Measurements from ENCODE around the gene ASNSD1.
"Not testable (repeated sequence)": the region's sequence is repeated elsewhere in the genome, so short reads cannot be mapped to it uniquely, and the experiment has no call there.

Gene ASNSD1

DNA sequence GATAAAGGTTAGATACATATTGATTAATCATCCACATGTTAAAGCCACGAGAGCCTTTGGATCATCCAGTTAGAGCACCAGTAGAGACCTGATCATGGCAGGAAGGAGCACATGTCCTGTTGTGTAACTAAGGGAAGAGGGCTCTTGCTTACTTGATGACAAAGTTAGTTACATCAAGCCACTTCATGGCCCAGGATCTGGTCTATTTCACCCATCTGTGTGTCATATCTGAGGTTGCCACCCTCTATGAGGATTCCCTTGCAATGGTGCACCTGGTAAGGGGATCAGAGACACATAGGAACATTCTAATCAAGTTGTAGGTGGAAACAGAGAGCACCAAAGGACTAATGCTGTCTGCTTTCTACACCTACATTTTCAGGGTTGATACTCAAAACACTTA, 19.9 kb downstream of the ASNSD1 start:
- H3K27ac ChIP-seq = no peak overlapping the region
- H3K4me3 ChIP-seq = no peak overlapping the region

DNA sequence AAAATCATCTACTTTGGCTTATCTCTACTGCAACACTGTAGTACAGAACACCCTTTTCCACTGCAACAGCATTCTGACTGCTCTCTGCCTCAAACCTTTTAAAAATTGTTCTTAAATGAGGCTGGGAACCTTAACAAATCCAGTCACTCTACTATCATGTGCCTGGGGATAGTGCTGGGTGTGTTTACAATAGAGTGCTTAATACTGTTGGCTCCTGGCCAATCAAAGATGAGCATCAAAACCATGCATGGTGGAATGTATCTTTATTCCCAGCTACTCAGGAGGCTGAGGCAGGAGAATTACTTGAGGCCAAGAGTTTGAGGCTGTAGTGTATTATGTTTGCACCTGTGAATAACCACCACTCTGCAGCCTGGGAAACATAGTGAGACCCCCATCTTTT, 20.6 kb downstream of the ASNSD1 start:
- H3K27ac ChIP-seq = no peak overlapping the region
- H3K4me3 ChIP-seq = no peak overlapping the region

DNA sequence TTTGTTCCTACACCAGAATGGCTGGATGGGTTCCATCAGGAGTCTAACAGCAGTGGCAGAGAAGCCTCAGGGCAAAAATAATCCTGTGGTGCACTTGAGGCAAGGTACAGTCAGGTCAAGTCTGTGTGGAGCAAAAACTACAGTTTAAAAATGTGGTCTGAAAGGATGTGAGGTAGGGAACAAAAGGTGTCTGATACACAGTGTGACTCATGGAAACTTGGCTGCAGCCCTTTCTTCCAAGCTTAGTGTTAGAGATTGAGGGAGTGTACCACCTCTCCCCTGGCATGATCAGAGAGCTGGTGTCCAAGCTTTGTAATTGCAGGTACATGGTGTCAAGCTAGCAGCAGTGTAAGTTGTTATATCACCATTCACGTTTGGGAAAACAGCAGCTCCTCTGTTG, 22.1 kb downstream of the ASNSD1 start:
- H3K4me3 ChIP-seq = no peak overlapping the region
- H3K27ac ChIP-seq = no peak overlapping the region

DNA sequence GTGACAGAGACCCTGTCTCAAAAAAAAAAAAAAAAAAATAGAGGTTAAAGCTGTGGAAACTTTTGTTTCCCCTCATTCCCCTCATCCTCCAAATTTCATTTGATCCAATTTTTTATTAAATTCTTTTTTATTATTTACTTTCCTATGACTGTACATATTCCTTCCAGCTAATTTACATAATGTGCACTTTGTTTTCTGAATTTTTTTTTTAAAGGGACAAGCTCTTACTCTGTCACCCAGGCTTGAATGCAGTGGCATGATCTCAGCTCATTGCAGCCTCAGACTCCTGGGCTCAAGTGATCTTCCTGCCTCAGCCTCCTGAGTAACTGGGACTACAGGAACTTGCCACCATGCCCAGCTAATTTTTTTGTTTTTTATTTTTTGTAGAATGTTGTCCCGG, 23.6 kb downstream of the ASNSD1 start:
- Histone ChIP-seq H3K4me3 (no peak overlapping the region), H3K27ac (no peak overlapping the region)

DNA sequence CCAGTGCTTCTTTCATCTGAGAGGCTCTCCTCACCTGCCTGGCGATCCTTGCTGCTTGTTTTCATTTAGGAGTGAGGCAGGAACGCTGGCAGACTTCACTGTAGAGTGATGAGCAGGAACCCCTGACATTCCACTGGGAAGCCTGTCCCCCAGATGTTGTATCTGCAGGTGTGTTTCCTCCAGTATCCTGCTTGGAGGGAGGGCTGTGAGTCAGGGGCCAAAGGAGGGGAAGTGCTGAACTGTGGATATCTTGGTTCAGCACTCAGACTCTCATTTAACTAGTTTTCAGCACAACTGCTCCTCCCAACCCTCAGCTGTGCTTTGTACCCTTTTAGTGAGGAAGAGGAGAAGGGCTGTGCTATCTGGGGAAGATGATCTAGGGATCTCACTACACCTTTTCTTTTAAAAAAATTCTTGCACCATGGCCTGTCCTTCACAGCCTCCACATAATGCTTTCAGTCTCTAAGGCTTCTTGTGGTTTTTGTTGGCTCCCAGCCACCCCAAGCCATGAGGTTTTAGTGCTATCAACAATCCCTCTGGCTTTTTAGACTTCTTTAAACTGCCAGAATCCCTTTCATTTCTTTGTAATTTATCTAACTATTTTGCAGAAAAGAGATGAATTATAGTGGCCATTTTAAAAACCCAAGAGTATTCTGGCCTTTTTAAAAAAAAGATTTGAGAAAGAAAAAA, 24.4 kb downstream of the ASNSD1 start:
- Histone ChIP-seq H3K4me3 (no peak overlapping the region), H3K27ac (no peak overlapping the region)

DNA sequence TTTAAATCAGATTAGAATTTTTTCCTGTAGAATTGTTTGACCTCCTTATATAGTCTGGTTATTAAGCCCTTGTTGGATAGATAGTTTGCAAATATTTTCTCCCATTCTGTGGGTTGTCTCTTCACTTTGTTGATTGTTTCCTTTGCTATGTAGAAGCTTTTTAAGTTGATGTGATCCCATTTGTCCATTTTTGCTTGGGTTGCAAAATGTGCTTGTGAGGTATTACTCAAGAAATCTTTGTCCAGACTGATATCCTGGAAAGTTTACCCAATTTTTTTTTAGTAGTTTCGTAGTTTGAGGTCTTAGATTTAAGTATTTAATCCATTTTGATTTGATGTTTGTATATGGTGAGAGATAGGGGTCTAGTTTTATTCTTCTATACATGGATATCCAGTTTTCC, 26.5 kb downstream of the ASNSD1 start:
- not testable (repeated sequence) for H3K4me3 ChIP-seq, H3K27ac ChIP-seq

DNA sequence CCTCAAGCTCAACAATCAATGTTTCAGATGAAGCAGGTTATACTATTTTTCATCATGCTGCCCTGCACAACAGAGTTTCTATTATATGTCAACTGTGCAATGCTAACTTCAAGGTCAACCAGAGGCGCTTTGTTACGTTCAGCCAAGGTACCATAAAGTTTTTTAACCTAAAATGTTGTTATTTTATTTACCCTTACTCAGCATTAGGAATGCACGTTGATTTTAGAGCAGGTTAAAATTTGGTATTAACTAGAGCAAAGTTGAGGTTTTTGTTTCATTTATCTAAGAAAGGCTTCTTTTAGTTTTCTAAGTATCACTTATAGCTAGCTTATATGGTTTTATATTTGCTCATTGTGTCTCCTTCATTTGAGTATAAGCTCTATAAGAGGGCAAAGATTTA, 35.0 kb downstream of the ASNSD1 start:
- Histone ChIP-seq H3K4me3 (no peak overlapping the region), H3K27ac (no peak overlapping the region)

DNA sequence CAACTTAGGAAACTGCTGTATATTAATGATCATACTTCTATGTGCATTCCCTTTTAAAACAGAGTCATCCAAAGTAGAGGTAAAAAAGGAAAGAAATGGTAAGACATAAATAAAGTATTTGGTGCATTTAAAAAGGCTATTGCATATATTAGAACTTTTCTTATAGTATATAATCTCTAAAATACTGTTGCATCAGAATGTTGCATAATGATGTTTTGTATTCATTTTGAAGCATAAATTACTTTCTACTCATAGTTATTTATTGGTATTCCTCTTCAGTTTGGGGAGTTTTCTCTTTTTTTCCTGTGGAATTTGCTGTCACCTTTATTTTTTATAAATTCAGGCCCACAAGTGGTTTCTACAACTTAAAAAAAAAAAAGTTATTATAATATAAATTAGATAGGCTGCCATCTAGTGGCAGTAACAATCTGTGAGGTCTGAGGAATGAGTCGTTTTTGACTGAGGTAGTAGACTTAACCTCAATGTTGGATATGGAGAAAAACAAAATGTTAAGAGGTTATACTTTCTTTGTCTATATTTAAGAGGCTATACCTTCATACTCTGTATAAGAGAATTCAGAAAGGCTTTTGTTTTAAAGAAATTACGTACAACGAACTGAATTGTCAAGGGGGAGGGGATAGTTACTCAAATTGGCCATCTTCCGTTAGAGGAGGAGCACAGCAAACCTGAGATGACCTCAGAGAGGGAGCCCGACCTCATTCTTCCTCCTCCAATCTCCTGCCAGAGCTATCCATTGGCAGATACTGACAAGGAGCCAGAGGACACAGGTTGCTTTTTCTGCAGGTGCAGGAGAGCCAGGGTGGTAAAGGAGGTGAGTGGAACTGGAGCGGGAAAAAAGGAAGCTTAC, 37.0 kb downstream of the ASNSD1 start:
- H3K27ac ChIP-seq = no peak overlapping the region
- no peak overlapping the region for H3K4me3 ChIP-seq

DNA sequence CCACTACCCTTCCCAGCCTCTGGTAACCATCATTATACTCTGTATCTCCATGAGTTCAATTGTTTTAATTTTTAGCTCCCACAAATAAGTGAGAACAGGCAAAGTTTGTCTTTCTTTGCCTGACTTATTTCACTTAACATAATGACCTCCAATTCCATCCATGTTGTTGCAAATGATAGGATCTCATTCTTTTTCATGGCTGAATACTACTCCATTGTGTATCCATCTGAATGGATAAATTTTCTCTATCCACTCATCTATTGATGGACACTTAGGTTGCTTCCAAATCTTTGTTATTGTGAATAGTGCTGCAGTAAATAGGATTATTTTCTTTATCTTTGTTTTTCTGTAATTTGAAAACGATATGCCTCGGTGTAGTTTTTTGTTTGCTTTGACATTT, 39.4 kb downstream of the ASNSD1 start:
- Histone ChIP-seq H3K27ac (no peak overlapping the region), H3K4me3 (no peak overlapping the region)

DNA sequence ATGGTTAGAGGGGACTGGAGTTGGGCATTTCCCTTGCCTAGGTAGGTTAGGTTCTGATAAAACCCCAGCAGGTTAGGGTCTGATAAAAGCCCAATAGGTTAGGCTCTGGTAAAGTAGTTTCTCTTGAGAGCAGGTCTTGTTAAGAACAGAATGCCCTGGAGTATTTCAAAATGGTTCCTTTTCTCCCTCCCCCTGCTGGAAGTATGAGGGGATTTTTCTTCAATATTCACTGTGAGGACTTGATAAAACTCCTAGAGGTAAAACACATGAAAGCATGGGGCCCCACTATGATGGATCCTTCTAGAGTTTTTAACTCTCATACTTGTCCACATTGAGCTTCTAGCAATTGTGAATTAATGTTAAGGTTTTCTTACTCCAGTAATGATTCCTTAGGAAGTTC, 40.8 kb downstream of the ASNSD1 start:
- no peak overlapping the region for H3K27ac ChIP-seq
- no peak overlapping the region for H3K4me3 ChIP-seq

DNA sequence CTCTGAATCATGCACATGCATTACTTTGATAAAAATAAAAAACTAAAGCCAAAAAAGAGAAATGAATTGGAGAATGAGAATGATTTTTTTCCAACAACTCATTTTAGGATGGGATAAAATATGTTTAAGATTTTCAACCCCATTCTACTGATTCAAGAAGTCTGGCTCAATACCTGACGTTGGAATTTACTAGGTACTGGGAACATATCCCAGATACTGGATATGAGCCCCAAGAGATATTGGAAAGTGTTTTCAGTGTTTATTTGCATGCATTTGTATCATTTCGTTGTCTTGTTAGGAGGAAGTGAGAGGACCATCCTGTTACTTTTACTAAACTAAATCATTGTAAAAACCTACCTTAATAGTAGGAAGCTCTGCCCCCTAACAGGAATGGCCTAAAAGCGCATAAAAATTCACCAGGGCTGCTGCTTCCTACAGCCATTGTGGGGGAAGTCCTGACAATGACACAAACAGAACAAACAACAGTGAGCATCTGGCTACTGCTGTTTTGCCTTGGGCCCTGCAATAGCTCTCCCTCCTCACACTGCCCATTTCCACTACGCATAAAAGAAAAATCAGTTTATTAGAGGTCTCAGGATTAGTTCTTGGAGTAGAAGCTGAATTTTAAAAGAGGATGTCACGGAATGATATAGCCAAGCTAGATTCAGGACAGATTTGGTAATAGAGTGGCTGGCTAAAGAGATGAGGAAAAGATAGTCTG, 48.4 kb downstream of the ASNSD1 start:
- no peak overlapping the region for H3K4me3 ChIP-seq
- no peak overlapping the region for H3K27ac ChIP-seq

DNA sequence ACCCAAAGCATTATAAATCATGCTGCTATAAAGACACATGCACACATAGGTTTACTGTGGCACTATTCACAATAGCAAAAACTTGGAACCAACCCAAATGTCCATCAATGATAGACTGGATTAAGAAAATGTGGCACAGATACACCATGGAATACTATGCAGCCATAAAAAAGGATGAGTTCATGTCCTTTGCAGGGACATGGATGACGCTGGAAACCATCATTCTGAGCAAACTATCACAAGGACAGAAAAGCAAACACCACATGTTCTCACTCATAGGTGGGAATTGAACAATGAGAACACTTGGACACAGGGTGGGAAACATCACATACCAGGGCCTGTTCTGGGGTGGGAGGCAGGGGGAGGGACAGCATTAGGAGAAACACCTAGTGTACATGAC, 56.3 kb downstream of the ASNSD1 start:
- not testable (repeated sequence) for H3K27ac ChIP-seq, H3K4me3 ChIP-seq

DNA sequence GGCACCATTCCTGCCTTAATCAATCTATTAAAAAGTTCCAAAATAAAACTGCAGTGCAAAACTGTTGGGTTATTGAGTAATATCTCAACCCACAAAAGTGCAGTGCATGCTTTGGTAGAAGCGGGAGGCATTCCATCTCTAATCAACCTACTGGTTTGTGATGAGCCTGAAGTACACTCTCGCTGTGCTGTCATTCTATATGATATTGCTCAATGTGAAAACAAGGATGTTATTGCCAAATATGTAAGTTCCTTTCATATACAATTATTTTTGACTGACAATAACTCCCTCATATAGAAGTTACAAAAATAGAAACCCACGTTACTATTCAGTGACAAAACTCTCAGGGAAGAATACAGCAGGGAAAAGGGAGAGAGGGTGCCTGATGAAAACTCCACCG, 58.3 kb downstream of the ASNSD1 start:
- Histone ChIP-seq H3K27ac (no peak overlapping the region), H3K4me3 (no peak overlapping the region)

All from skin epidermis (tissue), 12 donors.